Tibial nerve (tissue), 4 donors: ENCODE results near the gene BCAP29. TPM values are rescaled to one million over a fixed set of nuclear protein-coding genes. Genes with fewer than 3 reads are reported as not detected.

ENCODE experiments used
- DNase-seq, 2 donors: peaks; one replicate each; pipeline ENCODE4 v3.0.0-alpha.2; 2019; ENCODE audit warnings: low spot score in 2 of 2
- H3K27ac ChIP-seq, 4 donors: fragments of 200-600 bp; sonication (generic) in 3 of 4; one replicate each; pipeline ENCODE4 v1.5.1; 2017 to 2019; ENCODE audit warnings: mild to moderate bottlenecking in 1 of 4
- H3K27me3 ChIP-seq, 2 donors: fragments of 200-600 bp; sonication (generic) in 1 of 2; one replicate each; pipeline versions ENCODE4 v1.5.1 to v1.6.0; 2017 to 2019
- H3K36me3 ChIP-seq, 3 donors: fragments of 200-600 bp; sonication (generic); one replicate each; pipeline ENCODE4 v1.5.1; 2018 to 2019
- H3K4me1 ChIP-seq, 4 donors: fragments of 200-600 bp; sonication (generic) in 3 of 4; one replicate each; pipeline ENCODE4 v1.5.1; 2017 to 2019
- H3K4me3 ChIP-seq, 4 donors: fragments of 200-600 bp; sonication (generic) in 3 of 4; one replicate each; pipeline ENCODE4 v1.5.1; 2017 to 2019; ENCODE audit warnings: mild to moderate bottlenecking in 1 of 4, moderate library complexity in 1 of 4
- H3K9me3 ChIP-seq, 4 donors: fragments of 200-600 bp; sonication (generic) in 3 of 4; one replicate each; pipeline ENCODE4 v1.5.1; 2017 to 2019
- CTCF ChIP-seq, 5 experiments: fragments of 200-600 bp in 3 of 5; fragments of 450-650 bp in 2 of 5; sonication (generic) in 3 of 5; IDR thresholded peaks; one replicate each; pipeline ENCODE4 v1.5.1; 2016 to 2019; ENCODE audit warnings: antibody characterized with exemption in 5 of 5, mild to moderate bottlenecking in 3 of 5, moderate library complexity in 2 of 5
- EP300 ChIP-seq, 2 donors: sonication (generic); formaldehyde crosslinking; IDR thresholded peaks; one replicate each; pipeline ENCODE4 v1.6.1; 2017; ENCODE audit warnings: antibody characterized with exemption in 2 of 2, mild to moderate bottlenecking in 1 of 2
- POLR2A ChIP-seq, 2 donors: fragments of 450-650 bp; IDR thresholded peaks; one replicate each; pipeline ENCODE4 v1.6.1; 2017; ENCODE audit warnings: antibody characterized with exemption in 2 of 2, mild to moderate bottlenecking in 2 of 2, moderate library complexity in 2 of 2
- WGBS, 2 donors: methylation state at CpG; one replicate each; pipeline ENCODE4 v1.1.5; 2018; 5-methylcytosine and 5-hydroxymethylcytosine counted together
- total RNA-seq, 4 donors: library from RNA; depleted of rRNA; stranded (reverse); fragments of >200 nt; gene quantifications; one replicate each; pipeline ENCODE4 v1.1.0, GENCODE V29; 2016

Gene BCAP29
- total RNA-seq, 4 donors from 2014 or later = 48.9 to 235 (median 121) TPM

- Histone ChIP-seq H3K4me3 (no peak overlapping the region), H3K36me3 (peaks cover 0 to 33% (median 0%) of the 10 kb centered on the region in 3 donors), H3K9me3 (no peaks in the 10 kb centered on the region), H3K27me3 (no peaks in the 10 kb centered on the region), H3K27ac (no peak overlapping the region), H3K4me1 (peaks cover 0 to 29% (median 12%) of the 10 kb centered on the region in 4 donors)
- TF ChIP-seq CTCF (IDR thresholded peaks at IDR 0.05) = no peak
- no peak for TF ChIP-seq POLR2A (IDR thresholded peaks at IDR 0.05)
- no peak for TF ChIP-seq EP300 (IDR thresholded peaks at IDR 0.05)
- 81 to 86% methylated on average over 2 of the region's 2 CpGs for WGBS, 2 donors
- no peak for DNase-seq
These were observed 4.7 kb downstream of the BCAP29 start for GRCh38 chr7:107584716-107585115.

- WGBS, 2 donors = 87 to 91% methylated on average over 5 of the region's 5 CpGs
- Histone ChIP-seq H3K4me3 (no peak overlapping the region), H3K27ac (no peak overlapping the region), H3K4me1 (no peaks in the 10 kb centered on the region), H3K9me3 (no peaks in the 10 kb centered on the region), H3K27me3 (no peaks in the 10 kb centered on the region), H3K36me3 (peaks cover 0 to 33% (median 0%) of the 10 kb centered on the region in 3 donors)
- TF ChIP-seq CTCF (IDR thresholded peaks at IDR 0.05) = no peak
- TF ChIP-seq POLR2A (IDR thresholded peaks at IDR 0.05) = no peak
- TF ChIP-seq EP300 (IDR thresholded peaks at IDR 0.05) = no peak
- no peak for DNase-seq
These were observed 8.6 kb downstream of the BCAP29 start for GRCh38 chr7:107588529-107589130.

- H3K4me1 ChIP-seq = peaks cover 0 to 11% (median 0%) of the 10 kb centered on the region in 4 donors
- TF ChIP-seq CTCF (IDR thresholded peaks at IDR 0.05) (no peak), POLR2A (IDR thresholded peaks at IDR 0.05) (no peak), EP300 (IDR thresholded peaks at IDR 0.05) (no peak)
- no peaks in the 10 kb centered on the region for H3K9me3 ChIP-seq
- H3K27me3 ChIP-seq = no peaks in the 10 kb centered on the region
- 69 to 74% methylated on average over 3 of the region's 3 CpGs for WGBS, 2 donors
- H3K36me3 ChIP-seq = peaks cover 0 to 24% (median 0%) of the 10 kb centered on the region in 3 donors
- no peak overlapping the region for H3K27ac ChIP-seq
- DNase-seq = no peak
- no peak overlapping the region for H3K4me3 ChIP-seq
These were observed 11.4 kb downstream of the BCAP29 start for GRCh38 chr7:107591421-107591820.

- no peaks in the 10 kb centered on the region for H3K27me3 ChIP-seq
- peaks cover 0 to 11% (median 0%) of the 10 kb centered on the region in 4 donors for H3K4me1 ChIP-seq
- H3K4me3 ChIP-seq = no peak overlapping the region
- peaks cover 0 to 23% (median 0%) of the 10 kb centered on the region in 3 donors for H3K36me3 ChIP-seq
- no peaks in the 10 kb centered on the region for H3K9me3 ChIP-seq
- TF ChIP-seq POLR2A (IDR thresholded peaks at IDR 0.05) (no peak), CTCF (IDR thresholded peaks at IDR 0.05) (no peak), EP300 (IDR thresholded peaks at IDR 0.05) (no peak)
- H3K27ac ChIP-seq = peak overlapping the region in 1 of 4 donors; percentile 53
- WGBS, 2 donors = 93% methylated on average over 5 of the region's 5 CpGs
- DNase-seq = no peak
These were observed 12.4 kb downstream of the BCAP29 start for GRCh38 chr7:107592361-107593024.

- H3K27me3 ChIP-seq = no peaks in the 10 kb centered on the region
- H3K36me3 ChIP-seq = peaks cover 0 to 29% (median 0%) of the 10 kb centered on the region in 3 donors
- H3K27ac ChIP-seq = peak overlapping the region in 1 of 4 donors; percentile 53
- no peak overlapping the region for H3K4me3 ChIP-seq
- TF ChIP-seq CTCF (IDR thresholded peaks at IDR 0.05) = no peak
- TF ChIP-seq EP300 (IDR thresholded peaks at IDR 0.05) = no peak
- no peak for TF ChIP-seq POLR2A (IDR thresholded peaks at IDR 0.05)
- peaks cover 0 to 11% (median 0%) of the 10 kb centered on the region in 4 donors for H3K4me1 ChIP-seq
- DNase-seq = no peak
- WGBS, 2 donors = 58 to 65% methylated on average over 1 of the region's 1 CpG
- H3K9me3 ChIP-seq = no peaks in the 10 kb centered on the region
These were observed 13.0 kb downstream of the BCAP29 start for GRCh38 chr7:107593025-107593410.
